ENCODE measurements around the gene TRIM67. TPM values are rescaled to one million over a fixed set of nuclear protein-coding genes. Genes with fewer than 3 reads are reported as not detected.

Gene TRIM67
- total and polyA plus RNA-seq, 2 donors (not counting 1 experiment from before 2014, with no cell fraction given): not detected

DNA sequence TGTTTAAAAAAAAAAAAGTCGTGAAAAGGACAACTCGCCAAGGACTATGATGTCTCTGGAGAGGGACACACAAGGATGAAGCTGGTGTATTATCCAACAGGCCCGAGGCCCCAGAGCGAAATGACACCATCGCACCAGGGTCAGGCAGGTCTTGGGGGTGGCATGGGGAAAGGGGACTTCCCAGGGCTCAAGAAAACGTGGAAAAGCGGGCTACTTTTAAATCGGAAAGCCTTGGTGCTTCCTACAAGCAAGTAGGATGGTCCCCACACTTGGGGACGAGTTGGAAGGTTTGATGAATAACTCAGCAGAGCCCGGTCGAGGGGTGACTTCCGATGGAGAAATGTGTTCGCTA is 78.6 kb downstream of the TRIM67 start:
- TF ChIP-seq, protein P1, sequence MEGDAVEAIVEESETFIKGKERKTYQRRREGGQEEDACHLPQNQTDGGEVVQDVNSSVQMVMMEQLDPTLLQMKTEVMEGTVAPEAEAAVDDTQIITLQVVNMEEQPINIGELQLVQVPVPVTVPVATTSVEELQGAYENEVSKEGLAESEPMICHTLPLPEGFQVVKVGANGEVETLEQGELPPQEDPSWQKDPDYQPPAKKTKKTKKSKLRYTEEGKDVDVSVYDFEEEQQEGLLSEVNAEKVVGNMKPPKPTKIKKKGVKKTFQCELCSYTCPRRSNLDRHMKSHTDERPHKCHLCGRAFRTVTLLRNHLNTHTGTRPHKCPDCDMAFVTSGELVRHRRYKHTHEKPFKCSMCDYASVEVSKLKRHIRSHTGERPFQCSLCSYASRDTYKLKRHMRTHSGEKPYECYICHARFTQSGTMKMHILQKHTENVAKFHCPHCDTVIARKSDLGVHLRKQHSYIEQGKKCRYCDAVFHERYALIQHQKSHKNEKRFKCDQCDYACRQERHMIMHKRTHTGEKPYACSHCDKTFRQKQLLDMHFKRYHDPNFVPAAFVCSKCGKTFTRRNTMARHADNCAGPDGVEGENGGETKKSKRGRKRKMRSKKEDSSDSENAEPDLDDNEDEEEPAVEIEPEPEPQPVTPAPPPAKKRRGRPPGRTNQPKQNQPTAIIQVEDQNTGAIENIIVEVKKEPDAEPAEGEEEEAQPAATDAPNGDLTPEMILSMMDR (IDR thresholded peaks at IDR 0.05): no peak
- no peak for TF ChIP-seq EZH2 (IDR thresholded peaks at IDR 0.05; ENCODE audit: borderline replicate concordance, insufficient read depth, low read depth, low read length, poor library complexity, severe bottlenecking)
- Mint-ChIP-seq H3K4me3 (peak overlapping the region; percentile 96), H3K9me3 (ENCODE audit: insufficient read depth) (no peaks in the 10 kb centered on the region), H3K4me1 (peaks cover 68% of the 10 kb centered on the region), H3K27me3 (no peaks in the 10 kb centered on the region), H3K27ac (peak overlapping the region; percentile 95)
- H3K4me2 ChIP-seq (replicated peaks; ENCODE audit: low read depth, low read length, poor library complexity, severe bottlenecking): peak overlapping the region; percentile 77
- H3K27me3 ChIP-seq (replicated peaks in 1 of 4; ENCODE audit: control extremely low read depth in 1 of 4, control insufficient read depth in 3 of 4, insufficient read depth in 4 of 4, low read length in 3 of 4): no peaks in the 10 kb centered on the region
- ChIA-PET CTCF (no interaction called here), POLR2A (interaction anchor here (0.7 to 0.9 kb wide), 2 partner anchors 25 to 1733 kb away, joined by 3 to 5 read pairs; no protein-coding TSS in a partner anchor)
- H4K20me1 ChIP-seq (ENCODE audit: control insufficient read depth, insufficient read depth, low read length, poor library complexity, severe bottlenecking): peaks cover 9% of the 10 kb centered on the region
- 9% methylated on average over 13 of the region's 13 CpGs for WGBS (ENCODE audit: insufficient coverage)
- H3K36me3 ChIP-seq (replicated peaks in 1 of 2; ENCODE audit: control extremely low read depth in 1 of 2, control insufficient read depth in 1 of 2, extremely low read depth in 1 of 2, insufficient read depth in 2 of 2, low read length in 1 of 2): peaks cover 4 to 28% of the 10 kb centered on the region in 2 experiments
- DNase-seq (no peak), ATAC-seq (ENCODE audit: low read depth) (no peak)
- intact Hi-C loops (cut with micrococcal nuclease): loop anchor here (1.0 to 5.0 kb wide), 4 partner anchors 182 to 1733 kb away; partner anchors contain the start of genes EGLN1 and NUP133
- H2AFZ ChIP-seq (ENCODE audit: insufficient read depth, low read depth, low read length, poor library complexity, severe bottlenecking): peak overlapping the region; percentile 98
- H3K9me3 ChIP-seq (ENCODE audit: control extremely low read depth in 1 of 3, control insufficient read depth in 2 of 3, insufficient read depth in 1 of 3, low read length in 2 of 3): no peaks in the 10 kb centered on the region
- peak overlapping the region; percentile 95 for H3K9ac ChIP-seq (ENCODE audit: low read length)
- peaks cover 23 to 29% of the 10 kb centered on the region in 2 donors for H3K4me1 ChIP-seq (ENCODE audit: control insufficient read depth in 2 of 2, insufficient read depth in 2 of 2, low read length in 2 of 2)
- H3K4me3 ChIP-seq (ENCODE audit: control extremely low read depth in 1 of 5, extremely low read depth in 1 of 5, insufficient read depth in 1 of 5, low read depth in 2 of 5, low read length in 4 of 5): peak overlapping the region; percentile 78 to 92 (median 88)
- H3K27ac ChIP-seq (ENCODE audit: low read length in 2 of 2): peak overlapping the region; percentile 76 to 87
- H3K79me2 ChIP-seq (ENCODE audit: control insufficient read depth, insufficient read depth, low read length): peaks cover 94% of the 10 kb centered on the region
